Stimulated activated CD4-positive, alpha-beta T cell treated with anti-CD3 and anti-CD28 coated beads, Interleukin-2, amount 100 ng/mL, for 4 hours (primary cell): Measurements from ENCODE around the gene PRR33.
"Not testable (repeated sequence)": the region's sequence is repeated elsewhere in the genome, so short reads cannot be mapped to it uniquely, and the experiment has no call there.

Experiments
- DNase-seq: peaks from one replicate; pipeline ENCODE4 v3.0.0-alpha.2; 2020; ENCODE audit warnings: low read depth

PRR33 gene

DNA sequence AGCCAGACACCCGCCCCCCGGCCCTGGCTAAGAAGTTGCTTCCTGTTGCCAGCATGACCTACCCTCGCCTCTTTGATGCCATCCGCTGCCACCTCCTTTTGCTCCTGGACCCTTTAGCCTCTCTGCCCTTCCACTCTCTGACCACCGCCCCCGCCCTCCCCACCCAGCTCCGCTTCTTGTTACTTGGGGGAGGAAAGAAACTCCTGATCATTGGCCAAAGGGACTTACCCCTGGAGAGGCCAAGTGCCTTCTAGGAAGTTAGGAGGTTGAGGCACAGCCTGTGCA is at the start of gene PRR33:
Gene PRR33 (minus strand): TSS at position 65 of the 285 bp plus-strand sequence. CDS start 1,311 bp downstream, outside the sequence.
- DNase-seq = no peak

DNA sequence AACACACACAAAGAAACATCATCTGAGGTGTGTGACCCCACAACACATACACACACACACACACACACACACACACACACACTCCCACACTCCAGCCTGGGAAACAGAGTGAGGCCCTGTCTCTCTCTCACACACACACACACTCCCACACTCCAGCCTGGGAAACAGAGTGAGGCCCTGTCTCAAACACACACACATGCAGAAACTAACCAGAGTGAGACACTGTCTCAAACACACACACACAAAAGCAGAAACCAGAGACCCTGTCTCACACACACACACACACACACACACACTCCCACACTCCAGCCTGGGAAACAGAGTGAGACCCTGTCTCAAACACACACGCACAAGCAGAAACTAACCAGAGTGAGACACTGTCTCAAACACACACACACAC is 48.1 kb upstream of the PRR33 start:
- DNase-seq = not testable (repeated sequence)

- no peak for DNase-seq
These were observed 47.4 kb upstream of the PRR33 start for GRCh38 chr11:1939006-1939625.

- no peak for DNase-seq
These were observed 46.8 kb upstream of the PRR33 start for GRCh38 chr11:1938343-1939005.

DNA sequence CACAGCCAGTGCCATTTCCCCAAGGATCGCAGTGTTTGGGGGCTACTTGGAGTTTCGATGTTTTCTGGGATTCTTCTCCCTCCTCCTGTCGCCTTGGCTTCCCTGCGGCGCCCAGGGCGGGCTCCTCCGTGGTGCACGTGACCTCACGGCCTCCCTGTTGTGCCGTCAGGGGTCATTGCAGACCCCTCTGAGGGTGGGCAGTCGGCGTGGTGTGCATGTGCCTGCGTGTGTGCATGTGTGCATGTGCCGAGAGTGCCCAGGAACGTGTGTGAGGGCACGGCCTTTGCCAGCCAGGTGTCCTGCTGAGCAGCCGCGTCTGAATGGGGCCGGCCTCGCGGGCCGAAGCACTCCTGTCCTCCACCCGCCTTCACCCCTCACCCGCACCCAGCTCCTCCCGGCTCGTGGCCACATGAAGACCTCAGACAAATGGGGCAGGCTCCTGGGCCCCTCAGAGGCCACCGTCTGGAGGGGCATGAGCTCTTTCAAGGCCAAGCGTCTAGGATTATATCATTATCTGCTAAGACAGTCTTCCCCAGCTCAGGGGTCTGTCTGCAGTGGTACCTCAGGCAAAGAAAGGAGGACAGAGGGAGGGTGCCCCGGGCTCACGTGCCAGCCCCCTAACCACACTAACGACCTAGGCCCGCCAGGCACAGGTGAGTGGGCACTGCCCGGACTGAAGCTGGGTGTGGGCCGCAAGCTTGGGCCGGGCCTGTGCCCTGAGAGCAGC is 46.1 kb upstream of the PRR33 start:
- DNase-seq = no peak

GRCh38 chr11:1936781-1937615 is 45.3 kb upstream of the PRR33 start:
- no peak for DNase-seq

GRCh38 chr11:1936072-1936780 is 44.5 kb upstream of the PRR33 start:
- no peak for DNase-seq

DNA sequence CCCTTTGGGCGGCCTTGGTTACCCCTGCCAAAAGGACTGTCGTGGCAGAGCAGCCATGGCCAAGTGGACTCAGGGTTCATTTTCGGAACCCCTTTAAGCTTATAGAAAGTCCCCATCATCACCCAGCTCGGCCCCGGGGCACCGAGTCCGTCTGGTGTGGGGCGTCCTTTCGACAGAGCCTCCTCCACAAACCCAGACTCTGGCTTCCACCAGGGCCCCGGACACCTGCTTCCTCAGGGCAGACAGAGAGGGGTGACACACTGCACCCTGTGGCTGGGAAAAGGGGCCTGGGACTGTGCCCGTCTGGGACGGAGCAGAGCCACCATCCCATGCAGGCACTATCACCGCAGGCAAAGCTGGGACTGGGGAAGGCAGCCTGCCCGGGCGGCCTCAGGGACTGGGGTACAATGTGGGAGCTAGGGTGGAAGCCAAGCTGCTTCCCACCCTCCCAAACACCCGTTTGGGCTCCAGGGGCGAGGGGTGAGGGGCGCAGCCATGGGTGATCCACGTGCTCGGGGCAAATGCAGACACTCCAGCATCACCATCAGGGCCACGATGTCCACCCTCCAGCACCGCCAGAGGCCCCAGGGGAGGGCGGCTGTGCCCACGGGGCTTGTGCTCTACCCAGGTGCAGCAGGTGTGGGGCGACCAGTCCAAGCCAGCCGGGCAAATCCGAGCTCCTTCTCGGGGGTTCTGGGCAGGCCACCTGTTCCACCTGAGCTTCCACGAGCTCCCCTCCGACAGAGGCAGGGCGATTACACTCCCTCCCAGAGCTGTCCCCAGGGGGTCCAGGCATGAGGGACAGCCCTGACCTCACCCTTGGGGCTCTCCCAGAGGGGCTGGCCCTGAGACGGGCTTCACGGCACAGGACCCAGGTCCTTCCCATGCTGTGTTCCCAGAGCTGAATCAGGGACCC is 43.7 kb upstream of the PRR33 start:
- no peak for DNase-seq

GRCh38 chr11:1934335-1935155 is 42.9 kb upstream of the PRR33 start:
- DNase-seq = no peak

DNA sequence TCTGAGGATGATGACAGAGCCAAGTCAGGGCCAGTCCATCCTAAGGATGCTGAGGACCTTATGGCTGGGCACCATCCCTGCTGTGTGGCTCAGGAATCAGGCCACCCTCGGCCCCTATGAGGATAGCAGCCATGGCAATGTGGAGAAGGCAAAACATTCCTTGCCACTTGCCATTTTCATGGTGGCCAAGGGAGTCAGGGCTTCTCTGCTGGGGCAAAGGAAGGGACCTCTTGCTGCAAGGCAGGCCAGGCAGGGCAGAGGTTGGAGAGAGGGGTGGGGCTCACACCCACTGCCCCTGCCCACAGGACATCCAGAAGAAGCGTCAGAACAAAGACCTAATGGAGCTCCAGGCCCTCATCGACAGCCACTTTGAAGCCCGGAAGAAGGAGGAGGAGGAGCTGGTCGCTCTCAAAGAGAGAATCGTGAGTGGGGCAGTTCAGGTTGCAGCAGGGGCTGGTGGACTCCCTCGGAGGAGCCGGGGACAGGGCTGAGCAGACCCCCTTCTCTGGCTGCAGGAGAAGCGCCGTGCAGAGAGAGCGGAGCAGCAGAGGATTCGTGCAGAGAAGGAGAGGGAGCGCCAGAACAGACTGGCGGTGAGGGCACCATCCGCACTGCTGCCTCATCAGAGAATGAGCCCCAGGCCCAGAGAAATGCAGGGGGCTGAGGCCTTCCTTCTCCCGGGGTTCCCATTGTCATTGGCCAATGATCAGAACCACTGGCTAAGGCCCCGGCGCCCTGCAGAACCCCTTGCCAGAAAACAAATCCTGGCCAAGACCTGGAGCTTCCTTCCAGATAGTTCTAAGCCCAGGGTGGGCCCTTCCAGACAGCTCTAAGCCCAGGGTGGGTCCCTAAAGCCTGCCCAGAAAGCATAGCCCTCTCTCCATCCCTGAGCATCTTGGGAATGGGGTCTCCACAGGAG is 42.0 kb upstream of the PRR33 start:
- no peak for DNase-seq

- no peak for DNase-seq
These were observed 41.0 kb upstream of the PRR33 start for GRCh38 chr11:1932681-1933080.

DNA sequence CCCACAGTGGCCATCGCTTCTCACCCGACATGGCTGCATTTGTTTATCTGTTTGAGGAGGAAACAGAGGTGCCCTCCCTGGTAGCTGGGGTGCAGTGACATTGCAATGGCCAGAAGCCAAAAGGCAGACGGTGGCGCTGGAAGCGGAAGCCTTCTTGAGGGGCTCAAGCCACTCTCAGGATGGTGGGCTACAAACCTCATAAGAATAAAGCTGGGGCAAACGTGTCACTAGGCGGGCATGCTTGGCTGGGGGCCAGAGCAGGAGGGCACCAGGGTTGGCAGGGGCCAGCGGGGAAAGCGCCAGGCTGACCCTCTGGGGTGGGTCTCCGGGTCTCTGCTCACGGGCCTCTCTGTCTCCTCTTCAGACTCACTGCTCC is 40.4 kb upstream of the PRR33 start:
- DNase-seq = no peak

DNA sequence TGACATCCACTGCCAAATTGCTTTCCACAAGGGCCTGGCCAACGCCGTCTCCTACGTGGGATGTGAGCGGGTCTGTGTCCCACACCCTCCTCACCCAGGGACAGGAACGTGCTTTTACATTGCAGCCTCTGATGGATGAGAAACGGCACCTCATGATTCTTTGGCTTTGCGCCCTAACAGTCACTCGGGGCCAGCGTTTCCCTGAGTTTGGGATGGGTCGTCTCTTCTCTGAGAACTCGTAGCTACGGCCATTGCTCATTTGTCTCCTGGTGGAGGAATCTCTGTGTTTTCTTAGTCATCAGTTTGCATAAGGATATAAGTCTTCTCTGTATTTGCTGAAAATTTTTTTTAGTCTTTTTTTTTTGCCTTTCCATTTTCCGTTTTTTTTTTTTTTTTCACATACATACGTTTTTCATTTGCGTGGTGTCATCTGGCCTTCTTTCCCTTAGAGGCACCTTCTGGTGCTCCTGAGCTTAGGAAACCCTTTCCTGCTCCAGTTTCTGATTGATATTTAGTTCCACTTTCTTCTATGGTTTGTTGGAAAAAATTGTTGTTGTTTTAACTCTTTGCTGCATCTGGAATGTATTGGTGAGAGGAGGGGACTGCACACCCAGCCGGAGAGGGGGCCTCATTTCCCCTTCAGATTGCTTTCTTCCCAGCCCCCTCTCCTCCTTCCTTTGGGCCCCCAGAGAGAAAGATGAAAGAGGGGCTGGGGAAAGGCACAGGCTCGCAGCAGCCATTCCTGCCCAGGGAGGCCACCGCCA is 39.8 kb upstream of the PRR33 start:
- DNase-seq = no peak

GRCh38 chr11:1930462-1930830 is 38.8 kb upstream of the PRR33 start:
- DNase-seq = no peak

GRCh38 chr11:1929621-1930461 is 38.1 kb upstream of the PRR33 start:
- no peak for DNase-seq

- DNase-seq = no peak
These were observed 37.3 kb upstream of the PRR33 start for GRCh38 chr11:1928891-1929541.

DNA sequence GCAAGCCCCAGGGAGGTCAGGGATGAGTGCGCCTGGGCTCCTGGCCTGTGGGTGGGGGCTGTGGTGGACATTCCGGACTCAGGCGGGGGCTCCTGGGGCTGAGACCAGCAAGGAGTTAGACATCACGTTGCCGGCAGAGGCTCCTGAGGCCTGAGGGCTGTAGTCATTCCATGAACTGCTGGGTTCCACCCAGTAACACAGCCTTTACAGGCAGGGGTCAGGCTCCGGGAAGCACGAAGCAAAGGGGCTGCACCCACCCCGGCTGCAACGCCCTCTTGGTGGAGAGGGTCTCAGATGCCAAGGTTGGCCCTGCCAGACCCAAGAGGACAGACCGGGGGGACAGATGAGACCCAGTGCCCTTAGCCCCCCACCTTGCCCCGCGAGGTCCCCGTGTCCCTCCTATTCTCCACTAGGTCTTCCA is 36.8 kb upstream of the PRR33 start:
- no peak for DNase-seq
